Loucy (cell line): ENCODE data around the gene SEMA6A.

ENCODE experiments used
- EZH2phosphoT487 ChIP-seq: fragments of 200-600 bp; IDR thresholded peaks from 2 replicates; pipeline ENCODE4 v1.6.1; 2018; ENCODE audit warnings: antibody characterized with exemption, mild to moderate bottlenecking, moderate library complexity, borderline replicate concordance
- TF ChIP-seq, protein P1 (sequence below): fragments of 200-600 bp; sonication (generic); conservative IDR thresholded peaks from 2 replicates; pipeline ENCODE4 v1.5.1; 2014; ENCODE audit warnings: mild to moderate bottlenecking, antibody characterized with exemption, low read length

DNA sequence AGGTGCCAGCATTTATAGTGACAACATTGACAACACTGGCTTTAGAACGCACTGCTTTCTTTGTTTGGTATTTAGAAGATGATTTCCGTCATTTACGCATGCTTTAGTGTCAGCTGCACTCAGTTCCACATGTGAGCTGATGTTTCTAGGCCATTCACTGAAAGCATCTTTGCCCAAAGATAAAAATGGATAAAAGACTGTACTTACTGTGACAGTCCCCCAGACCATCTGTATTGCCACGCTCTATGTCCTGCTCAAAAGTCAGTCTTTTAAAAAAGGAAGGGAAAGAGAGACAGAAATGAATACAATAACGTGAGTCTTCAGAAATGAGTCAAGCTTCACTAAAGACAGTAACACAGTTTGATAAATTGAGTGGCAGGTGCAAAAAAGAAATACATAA, 99.3 kb downstream of the SEMA6A start:
- TF ChIP-seq, protein P1, sequence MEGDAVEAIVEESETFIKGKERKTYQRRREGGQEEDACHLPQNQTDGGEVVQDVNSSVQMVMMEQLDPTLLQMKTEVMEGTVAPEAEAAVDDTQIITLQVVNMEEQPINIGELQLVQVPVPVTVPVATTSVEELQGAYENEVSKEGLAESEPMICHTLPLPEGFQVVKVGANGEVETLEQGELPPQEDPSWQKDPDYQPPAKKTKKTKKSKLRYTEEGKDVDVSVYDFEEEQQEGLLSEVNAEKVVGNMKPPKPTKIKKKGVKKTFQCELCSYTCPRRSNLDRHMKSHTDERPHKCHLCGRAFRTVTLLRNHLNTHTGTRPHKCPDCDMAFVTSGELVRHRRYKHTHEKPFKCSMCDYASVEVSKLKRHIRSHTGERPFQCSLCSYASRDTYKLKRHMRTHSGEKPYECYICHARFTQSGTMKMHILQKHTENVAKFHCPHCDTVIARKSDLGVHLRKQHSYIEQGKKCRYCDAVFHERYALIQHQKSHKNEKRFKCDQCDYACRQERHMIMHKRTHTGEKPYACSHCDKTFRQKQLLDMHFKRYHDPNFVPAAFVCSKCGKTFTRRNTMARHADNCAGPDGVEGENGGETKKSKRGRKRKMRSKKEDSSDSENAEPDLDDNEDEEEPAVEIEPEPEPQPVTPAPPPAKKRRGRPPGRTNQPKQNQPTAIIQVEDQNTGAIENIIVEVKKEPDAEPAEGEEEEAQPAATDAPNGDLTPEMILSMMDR = no peak
- TF ChIP-seq EZH2phosphoT487 = no peak
